Mesothelial cell of epicardium (in vitro differentiated cells): ENCODE results near the gene CDH23. TPM values are rescaled to one million over a fixed set of nuclear protein-coding genes. Genes with fewer than 3 reads are reported as not detected.

Source experiments
- DNase-seq, 2 experiments: peaks; one replicate each; pipeline ENCODE4 v3.0.0; 2021; ENCODE audit warnings: low spot score in 2 of 2; ENCODE audit not compliant: unreplicated experiment in 2 of 2
- H3K27ac Mint-ChIP-seq: 2 replicates; pipeline ENCODE4 v1.8.0; 2021; ENCODE audit warnings: mixed read lengths
- H3K27me3 Mint-ChIP-seq: 2 replicates; pipeline ENCODE4 v1.8.0; 2021; ENCODE audit warnings: low read depth, mixed read lengths
- H3K36me3 Mint-ChIP-seq: 2 replicates; pipeline ENCODE4 v1.8.0; 2021; ENCODE audit warnings: mixed read lengths
- H3K4me1 Mint-ChIP-seq: 2 replicates; pipeline ENCODE4 v1.8.0; 2021; ENCODE audit warnings: mixed read lengths
- H3K4me3 Mint-ChIP-seq: 2 replicates; pipeline ENCODE4 v1.8.0; 2021; ENCODE audit warnings: mild to moderate bottlenecking, moderate library complexity, mixed read lengths
- H3K9me3 Mint-ChIP-seq: 2 replicates; pipeline ENCODE4 v1.8.0; 2021; ENCODE audit warnings: mixed read lengths
- CTCF ChIP-seq: fragments of 200-600 bp; sonication (generic); IDR thresholded peaks from one replicate; pipeline ENCODE4 v1.5.0; 2021; ENCODE audit warnings: antibody characterized with exemption; ENCODE audit not compliant: unreplicated experiment
- total RNA-seq: library from RNA; stranded (reverse); gene quantifications from 3 replicates; pipeline ENCODE4 v1.2.1, GENCODE V29; 2021

The CDH23 gene
- total RNA-seq, 1 donor from 2014 or later = 2.5 TPM

GRCh38 chr10:71749396-71749795 is 352.7 kb downstream of the CDH23 start:
- Mint-ChIP-seq H3K9me3 (no peaks in the 10 kb centered on the region), H3K27me3 (no peaks in the 10 kb centered on the region), H3K27ac (peak overlapping the region; percentile 86), H3K4me3 (no peak overlapping the region), H3K4me1 (peaks cover 47% of the 10 kb centered on the region), H3K36me3 (no peaks in the 10 kb centered on the region)
- DNase-seq = no peak
- no peak for TF ChIP-seq CTCF

GRCh38 chr10:71750124-71750841 is 353.6 kb downstream of the CDH23 start:
- H3K4me3 Mint-ChIP-seq = no peak overlapping the region
- DNase-seq = no peak
- H3K9me3 Mint-ChIP-seq = no peaks in the 10 kb centered on the region
- H3K36me3 Mint-ChIP-seq = no peaks in the 10 kb centered on the region
- H3K27ac Mint-ChIP-seq = no peak overlapping the region
- no peak for TF ChIP-seq CTCF
- no peaks in the 10 kb centered on the region for H3K27me3 Mint-ChIP-seq
- H3K4me1 Mint-ChIP-seq = peaks cover 47% of the 10 kb centered on the region

- no peaks in the 10 kb centered on the region for H3K36me3 Mint-ChIP-seq
- H3K4me3 Mint-ChIP-seq = no peak overlapping the region
- DNase-seq = no peak
- H3K27me3 Mint-ChIP-seq = no peaks in the 10 kb centered on the region
- no peak for TF ChIP-seq CTCF
- peaks cover 43% of the 10 kb centered on the region for H3K4me1 Mint-ChIP-seq
- H3K9me3 Mint-ChIP-seq = no peaks in the 10 kb centered on the region
- H3K27ac Mint-ChIP-seq = no peak overlapping the region
Measured at GRCh38 chr10:71750986-71751385, 354.3 kb downstream of the CDH23 start.

- no peaks in the 10 kb centered on the region for H3K27me3 Mint-ChIP-seq
- H3K36me3 Mint-ChIP-seq = no peaks in the 10 kb centered on the region
- H3K9me3 Mint-ChIP-seq = no peaks in the 10 kb centered on the region
- H3K4me1 Mint-ChIP-seq = peaks cover 40% of the 10 kb centered on the region
- no peak for DNase-seq
- H3K4me3 Mint-ChIP-seq = no peak overlapping the region
- H3K27ac Mint-ChIP-seq = no peak overlapping the region
- TF ChIP-seq CTCF = no peak
Measured at GRCh38 chr10:71751515-71752224, 354.9 kb downstream of the CDH23 start.

GRCh38 chr10:71752391-71753090 is 355.8 kb downstream of the CDH23 start:
- TF ChIP-seq CTCF = no peak
- Mint-ChIP-seq H3K27me3 (no peaks in the 10 kb centered on the region), H3K4me3 (no peak overlapping the region), H3K4me1 (peaks cover 31% of the 10 kb centered on the region), H3K36me3 (no peaks in the 10 kb centered on the region), H3K9me3 (no peaks in the 10 kb centered on the region), H3K27ac (no peak overlapping the region)
- no peak for DNase-seq
